ENCODE data around the gene FBXL19.
"Not testable (repeated sequence)": the region's sequence is repeated elsewhere in the genome, so short reads cannot be mapped to it uniquely, and the experiment has no call there.

DNA sequence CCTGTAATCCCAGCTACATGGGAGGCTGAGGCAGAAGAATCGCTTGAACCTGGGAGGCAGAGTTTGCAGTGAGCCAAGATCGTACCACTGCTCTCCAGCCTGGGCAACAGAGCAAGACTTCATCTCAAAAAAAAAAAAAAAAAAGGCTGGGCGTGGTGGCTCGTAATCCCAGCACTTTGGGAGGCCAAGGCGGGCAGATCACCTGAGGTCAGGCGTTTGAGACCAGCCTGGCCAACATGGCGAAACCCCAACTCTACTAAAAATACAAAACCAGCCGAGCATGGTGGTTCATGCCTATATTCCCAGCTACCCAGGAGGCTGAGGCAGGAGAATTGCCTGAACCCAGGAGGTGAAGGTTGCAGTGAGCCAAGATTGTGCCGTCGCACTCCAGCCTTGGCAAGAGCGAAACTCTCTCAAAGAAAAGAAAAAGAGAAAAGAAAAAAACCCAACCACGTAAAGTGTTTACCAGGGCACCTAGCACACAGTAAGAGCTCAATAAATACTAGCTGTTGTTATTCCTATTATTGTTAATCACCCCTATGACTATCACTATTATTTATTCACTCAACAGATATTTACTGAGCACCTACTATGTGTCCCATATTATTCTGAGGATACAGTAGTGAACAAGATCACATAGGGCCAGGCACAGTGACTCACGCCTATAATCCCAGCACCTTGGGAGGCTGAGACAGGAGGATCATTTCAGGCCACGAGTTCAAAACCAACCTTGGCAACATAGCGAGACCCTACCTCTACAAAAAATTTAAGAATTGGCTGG, 32.1 kb upstream of the FBXL19 start:
- not testable (repeated sequence) for TF ChIP-seq TAF1, POLR2AphosphoS5, POLR2A, SPI1, POU2F2 (IDR thresholded peaks at IDR 0.05; ENCODE audit: low read depth, low read length)
